SHP77 treated with DMSO at 0.1 percent for 48 hours (cell line): Measurements from ENCODE around the gene PIR.

Experiments used
- DNase-seq: peaks from one replicate; lab custom pipeline; 2025; lab: John Stamatoyannopoulos, UW

Gene PIR

GRCh38 chrX:15493118-15493962, at the start of gene PIR:
PIR (minus strand) TSS chrX:15493333; CDS start chrX:15491257, 2,076 bp downstream.
- peak; percentile 68 for DNase-seq

GRCh38 chrX:15530318-15530717, 37.2 kb upstream of the PIR start:
- no peak for DNase-seq

GRCh38 chrX:15529165-15529564, 36.0 kb upstream of the PIR start:
- no peak for DNase-seq

DNA sequence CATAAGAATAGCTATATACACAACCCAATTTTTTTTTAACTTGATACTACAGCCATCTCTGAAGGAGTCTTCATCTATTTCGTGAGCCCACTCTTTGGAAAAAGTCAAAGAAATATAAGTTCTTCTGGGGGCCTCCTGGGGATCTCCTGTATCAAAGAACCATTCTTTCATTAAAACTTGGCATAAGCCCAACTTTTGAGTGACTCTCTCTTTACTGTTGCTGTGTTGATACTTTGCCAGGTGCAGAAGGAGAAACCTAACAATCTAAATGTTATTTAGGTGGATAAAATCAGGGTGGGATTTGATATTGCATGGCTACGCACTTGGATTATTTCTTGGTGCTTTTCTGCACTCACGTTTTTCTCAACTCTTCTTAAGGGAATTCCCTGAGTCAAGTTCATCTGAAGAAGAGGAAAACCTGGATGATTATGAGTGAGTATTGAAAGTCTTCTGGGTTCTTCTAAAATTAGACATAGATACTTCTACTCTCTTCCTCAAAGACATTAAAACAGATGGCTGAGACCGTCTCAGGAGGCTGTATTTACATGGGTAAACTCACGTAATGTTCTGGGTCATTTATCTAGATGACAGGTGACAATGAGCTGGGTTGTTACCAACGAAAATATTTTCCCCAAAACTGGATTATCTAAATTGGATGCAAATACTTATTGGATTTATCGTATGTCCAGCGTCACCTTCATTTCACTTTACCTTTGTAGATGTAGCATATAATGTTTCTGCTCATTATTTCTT, 32.7 kb upstream of the PIR start:
- DNase-seq: no peak

DNA sequence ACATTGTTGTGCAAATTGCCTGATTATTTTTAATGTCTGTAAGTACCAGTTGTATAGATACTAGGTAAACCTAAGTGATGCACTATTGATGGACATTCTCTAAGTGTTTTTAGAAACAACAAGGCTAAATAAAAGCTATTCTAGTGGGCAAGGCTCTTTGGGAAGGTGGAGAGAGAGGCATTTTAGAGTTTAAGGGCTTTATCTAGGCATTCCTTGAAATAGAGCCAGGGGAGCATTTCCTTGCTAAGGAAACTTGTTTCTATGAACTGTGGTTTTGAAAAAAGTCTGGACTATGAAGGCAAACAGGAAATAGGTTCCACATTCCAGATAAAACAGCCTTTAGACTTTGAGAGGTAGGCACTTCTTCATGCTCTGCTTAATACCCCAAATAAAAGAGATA, 31.3 kb upstream of the PIR start:
- DNase-seq: no peak

DNA sequence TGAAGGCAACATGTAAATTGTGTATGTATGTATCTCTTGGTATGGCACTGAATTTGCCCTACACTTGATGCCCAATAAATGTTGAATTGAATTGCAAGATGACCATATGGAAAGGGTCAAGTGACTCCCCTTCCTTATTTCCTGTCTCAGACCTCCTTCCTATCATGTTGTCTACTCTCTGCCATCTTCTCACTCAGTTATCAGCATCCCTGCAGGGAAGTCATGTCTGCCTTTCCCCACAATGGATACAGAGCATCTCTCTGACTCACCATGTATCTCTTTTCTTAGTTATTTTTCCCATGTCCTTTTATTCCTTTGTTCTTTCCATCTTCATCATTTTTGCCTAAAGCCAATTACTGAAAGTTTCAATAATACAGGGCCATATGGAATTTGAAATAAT, 30.0 kb upstream of the PIR start:
- DNase-seq: no peak

DNA sequence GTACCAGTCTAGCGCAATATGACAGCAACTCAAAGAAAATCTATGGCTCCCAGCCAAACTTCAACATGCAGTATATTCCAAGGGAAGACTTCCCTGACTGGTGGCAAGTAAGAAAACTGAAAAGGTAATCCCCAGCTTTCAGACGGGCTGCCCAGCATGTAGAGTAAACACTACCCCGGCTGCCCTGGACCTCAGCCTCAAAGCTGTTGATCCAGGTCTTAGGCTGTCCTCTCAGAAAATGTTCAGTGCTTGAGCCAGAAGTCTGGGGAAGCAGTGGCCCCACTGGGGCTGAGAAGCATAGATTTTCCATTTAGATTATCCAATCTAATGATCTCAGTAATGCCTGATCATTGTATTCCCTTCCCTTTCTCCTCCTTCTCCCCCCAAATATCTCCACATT, 29.3 kb upstream of the PIR start:
- DNase-seq: no peak

DNA sequence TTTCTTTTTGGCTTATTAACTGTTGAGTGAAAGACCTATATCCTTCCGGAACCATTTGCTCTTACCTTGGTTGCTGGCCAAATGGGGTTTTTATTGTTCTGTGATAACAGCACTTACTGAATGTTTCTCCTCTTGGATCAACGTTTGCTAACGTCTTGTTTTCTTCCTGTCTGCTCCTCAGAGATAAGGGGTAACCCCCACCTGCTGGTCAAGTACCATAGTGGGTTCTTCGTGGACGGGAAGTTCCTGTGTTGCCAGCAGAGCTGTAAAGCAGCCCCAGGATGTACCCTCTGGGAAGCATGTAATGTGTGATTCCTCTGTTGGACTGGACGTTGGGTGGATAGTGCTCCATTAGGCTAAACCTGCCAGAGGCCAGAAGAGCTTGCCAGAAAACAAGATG, 22.8 kb upstream of the PIR start:
- DNase-seq: no peak

DNA sequence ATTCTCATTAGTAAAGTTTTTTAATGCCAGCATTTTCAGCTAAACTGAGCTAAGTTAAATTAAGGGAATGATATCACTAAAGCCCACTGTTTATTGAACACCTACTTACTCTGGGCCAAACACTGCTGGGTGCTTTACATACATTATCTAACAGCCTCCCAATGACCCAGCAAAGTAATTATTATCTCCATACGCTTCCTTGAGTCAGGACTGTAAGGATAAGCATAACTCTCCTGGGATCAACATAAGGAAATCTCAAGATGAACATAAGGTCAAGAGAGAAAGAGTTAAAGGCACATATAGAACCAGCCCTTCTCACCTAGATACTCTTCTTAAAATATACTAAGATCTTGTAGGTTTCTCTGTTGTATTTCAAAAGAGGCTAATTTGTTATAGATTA, 21.1 kb upstream of the PIR start:
- no peak for DNase-seq

DNA sequence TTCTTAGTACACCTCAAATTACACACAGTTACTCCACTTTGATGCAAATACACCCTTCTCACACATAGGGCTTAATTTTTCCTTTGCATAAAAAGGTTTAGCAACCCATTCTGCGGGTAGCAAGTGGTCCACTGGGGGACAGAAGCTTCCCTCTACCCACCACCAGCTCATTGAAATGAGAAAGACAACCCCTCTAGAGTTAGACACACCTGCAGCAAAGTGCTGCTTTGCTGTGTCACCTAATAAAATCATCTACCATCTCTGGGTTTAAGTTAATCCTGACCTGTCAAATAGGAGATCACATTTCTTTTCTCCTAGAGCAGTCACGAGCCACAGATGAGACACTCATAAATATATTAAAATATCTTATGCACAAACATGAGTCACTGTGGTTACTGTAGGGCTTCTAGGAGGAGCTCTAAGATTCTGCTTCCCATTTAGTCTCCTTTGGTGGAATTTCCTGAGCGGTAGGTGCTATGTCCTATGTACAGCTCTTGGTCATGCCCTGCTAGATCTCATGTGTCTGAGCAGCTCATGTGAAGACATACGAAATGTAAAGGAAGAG, 19.4 kb upstream of the PIR start:
- no peak for DNase-seq

GRCh38 chrX:15511563-15511962, 18.4 kb upstream of the PIR start:
- no peak for DNase-seq

DNA sequence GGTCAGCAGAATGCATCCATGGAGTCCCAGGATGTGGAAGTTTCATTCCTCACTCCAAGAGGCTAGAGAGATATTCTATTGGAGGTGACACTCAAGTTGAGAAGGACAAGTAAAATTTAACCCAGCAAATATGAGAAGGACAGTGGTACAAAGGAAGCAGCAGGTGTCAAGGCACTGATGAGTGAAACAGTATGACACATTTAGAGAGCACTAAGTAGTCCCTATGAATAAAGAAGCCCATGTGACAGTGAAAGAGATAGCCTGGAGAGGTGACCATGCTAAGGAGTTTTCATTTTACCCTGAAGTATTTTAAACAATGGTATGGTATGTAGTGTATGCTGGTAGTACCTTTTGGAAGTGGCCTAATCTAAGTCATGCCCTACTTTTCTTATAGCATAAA, 16.7 kb upstream of the PIR start:
- no peak for DNase-seq

DNA sequence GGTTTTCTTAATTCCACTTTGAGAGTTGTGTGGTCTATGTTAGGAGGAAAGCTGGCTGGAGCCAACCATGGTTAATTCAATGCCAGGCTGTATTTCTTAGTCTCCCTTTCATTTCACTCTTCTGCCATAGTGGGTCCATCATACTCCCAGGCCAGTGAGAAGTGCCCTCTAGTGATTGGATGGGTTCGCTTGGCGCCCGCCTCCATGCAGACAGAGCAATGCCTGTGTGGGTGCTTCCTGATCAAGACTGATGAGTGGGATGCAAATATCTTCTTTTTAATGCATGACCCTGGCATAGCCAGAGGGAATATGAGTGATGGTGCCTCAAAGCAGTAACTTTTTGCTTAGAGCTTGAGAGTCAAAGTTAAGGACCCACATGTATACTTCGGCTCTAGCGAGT, 13.9 kb upstream of the PIR start:
- DNase-seq: no peak

- DNase-seq: no peak
These were observed 12.0 kb upstream of the PIR start for GRCh38 chrX:15505101-15505500.

DNA sequence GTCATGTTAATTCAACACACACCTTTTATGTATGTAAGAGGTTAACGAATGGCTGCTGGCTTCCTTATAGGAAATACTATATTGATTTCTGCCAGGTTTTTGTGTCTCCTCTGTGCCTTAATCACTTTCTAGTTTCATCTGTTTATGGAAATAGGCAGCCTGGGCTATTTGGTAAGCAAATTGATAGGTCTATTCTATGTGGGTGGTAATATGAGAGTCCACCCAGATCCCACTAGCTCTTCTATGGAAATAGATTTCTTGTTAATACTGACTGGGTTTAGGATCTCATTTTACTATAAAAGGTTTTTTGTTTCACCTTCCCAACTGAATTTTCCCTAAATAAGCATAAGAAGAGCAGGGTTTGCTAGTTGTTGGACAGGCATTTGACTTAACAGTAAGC, 11.5 kb upstream of the PIR start:
- no peak for DNase-seq

DNA sequence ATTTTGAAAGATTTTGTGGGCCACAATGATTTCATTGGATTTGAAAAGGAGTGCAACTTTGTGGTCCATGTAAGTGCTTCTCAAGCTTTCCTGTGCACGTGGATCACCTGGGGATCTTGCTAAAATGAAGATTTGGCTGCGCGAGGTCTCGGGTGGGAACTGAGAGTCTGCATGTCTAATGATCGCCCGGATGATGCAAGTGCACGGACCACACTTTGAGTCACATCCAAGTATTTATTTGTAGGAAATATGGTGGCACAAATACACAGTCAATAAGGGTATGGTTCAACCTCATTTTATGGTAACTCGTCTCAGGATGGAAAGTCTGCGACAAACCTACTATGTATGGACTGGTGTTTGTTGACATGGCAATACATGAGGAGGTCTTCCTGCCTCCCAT, 8.4 kb upstream of the PIR start:
- DNase-seq: no peak

- no peak for DNase-seq
These were observed 7.4 kb upstream of the PIR start, which contains the start of gene BMX for GRCh38 chrX:15500497-15500966. BMX (plus strand) TSS chrX:15500807; CDS start chrX:15508354, 7,547 bp downstream.

DNA sequence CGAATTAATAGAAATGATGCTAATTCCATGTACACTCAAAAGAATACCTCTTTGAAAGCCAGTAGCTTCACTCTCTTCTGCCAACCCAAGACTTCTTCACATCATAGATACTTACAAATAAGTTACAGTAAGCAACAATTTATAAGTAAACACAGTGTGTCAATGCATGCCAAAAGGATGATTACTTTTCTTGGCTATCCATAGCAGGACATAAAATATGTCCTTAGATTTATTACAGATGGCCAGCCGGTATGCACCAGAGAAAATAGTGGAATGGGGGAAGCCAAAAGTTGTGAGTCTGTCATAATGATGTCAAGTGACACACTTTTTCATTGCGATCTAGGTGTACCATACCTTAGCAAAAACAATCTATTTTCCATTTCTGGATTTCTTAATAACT, 6.8 kb upstream of the PIR start:
- no peak for DNase-seq

- DNase-seq: no peak
These were observed 5.6 kb upstream of the PIR start for GRCh38 chrX:15498741-15499140.

GRCh38 chrX:15497865-15498264, 4.7 kb upstream of the PIR start:
- DNase-seq: peak; percentile 4

GRCh38 chrX:15496824-15497223, 3.7 kb upstream of the PIR start:
- no peak for DNase-seq

GRCh38 chrX:15495801-15496200, 2.7 kb upstream of the PIR start:
- DNase-seq: no peak

DNA sequence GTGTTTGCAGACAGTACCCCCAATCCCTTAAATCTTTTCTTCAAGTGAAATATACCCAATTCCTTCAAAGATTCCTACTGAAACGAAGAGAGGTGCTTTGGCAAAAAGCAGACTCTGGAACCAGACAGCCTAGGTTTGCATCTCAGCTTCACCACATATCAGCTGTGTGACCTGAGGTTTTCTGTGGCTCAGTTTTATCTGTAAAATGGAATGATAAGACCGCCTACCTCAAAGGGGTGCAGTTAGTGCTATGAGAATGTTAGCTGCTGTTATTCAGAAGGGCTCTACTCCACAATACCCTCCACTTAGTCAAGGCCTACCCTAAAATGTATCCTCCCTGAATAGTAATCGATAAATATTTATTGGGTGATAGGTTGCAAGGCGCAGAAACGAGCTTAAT, 664 bp downstream of the PIR start:
- no peak for DNase-seq
